Measurements from ENCODE around the gene RAC2.

RAC2 gene

DNA sequence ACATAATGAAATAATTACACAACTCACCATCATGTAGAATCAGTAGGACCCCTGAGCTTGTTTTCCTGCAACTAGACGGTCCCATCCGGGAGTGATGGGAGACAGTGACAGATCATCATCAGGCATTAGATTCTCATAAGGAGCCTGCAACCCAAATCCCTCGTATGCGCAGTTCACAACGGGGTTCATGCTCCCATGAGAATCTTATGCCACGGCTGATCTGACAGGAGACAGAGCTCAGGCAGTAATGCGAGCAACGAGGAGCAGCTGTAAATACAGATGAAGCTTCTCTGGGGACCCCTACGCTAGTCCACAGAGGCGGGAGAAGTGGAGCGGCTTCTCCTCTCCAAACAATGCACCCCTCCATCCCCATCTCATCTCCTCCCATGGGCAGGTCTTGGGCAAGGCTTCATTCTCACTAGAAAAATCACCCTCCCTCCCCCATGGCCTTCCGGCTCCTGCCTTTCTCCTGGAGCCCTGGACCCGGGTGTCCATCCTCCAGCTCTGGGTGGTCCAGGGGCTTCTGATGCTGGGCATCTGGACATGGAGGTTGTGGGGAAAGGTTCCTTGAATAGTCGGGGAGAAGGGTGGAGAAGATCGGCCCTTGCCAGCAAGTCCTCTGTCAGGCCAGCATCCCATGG lies 16.2 kb upstream of the RAC2 start:
- TF ChIP-seq, protein P1, sequence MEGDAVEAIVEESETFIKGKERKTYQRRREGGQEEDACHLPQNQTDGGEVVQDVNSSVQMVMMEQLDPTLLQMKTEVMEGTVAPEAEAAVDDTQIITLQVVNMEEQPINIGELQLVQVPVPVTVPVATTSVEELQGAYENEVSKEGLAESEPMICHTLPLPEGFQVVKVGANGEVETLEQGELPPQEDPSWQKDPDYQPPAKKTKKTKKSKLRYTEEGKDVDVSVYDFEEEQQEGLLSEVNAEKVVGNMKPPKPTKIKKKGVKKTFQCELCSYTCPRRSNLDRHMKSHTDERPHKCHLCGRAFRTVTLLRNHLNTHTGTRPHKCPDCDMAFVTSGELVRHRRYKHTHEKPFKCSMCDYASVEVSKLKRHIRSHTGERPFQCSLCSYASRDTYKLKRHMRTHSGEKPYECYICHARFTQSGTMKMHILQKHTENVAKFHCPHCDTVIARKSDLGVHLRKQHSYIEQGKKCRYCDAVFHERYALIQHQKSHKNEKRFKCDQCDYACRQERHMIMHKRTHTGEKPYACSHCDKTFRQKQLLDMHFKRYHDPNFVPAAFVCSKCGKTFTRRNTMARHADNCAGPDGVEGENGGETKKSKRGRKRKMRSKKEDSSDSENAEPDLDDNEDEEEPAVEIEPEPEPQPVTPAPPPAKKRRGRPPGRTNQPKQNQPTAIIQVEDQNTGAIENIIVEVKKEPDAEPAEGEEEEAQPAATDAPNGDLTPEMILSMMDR (IDR thresholded peaks at IDR 0.05; ENCODE audit: low read depth, low read length) = no peak
- DNase-seq (ENCODE audit: extremely low read depth, low read depth) = no peak

DNA sequence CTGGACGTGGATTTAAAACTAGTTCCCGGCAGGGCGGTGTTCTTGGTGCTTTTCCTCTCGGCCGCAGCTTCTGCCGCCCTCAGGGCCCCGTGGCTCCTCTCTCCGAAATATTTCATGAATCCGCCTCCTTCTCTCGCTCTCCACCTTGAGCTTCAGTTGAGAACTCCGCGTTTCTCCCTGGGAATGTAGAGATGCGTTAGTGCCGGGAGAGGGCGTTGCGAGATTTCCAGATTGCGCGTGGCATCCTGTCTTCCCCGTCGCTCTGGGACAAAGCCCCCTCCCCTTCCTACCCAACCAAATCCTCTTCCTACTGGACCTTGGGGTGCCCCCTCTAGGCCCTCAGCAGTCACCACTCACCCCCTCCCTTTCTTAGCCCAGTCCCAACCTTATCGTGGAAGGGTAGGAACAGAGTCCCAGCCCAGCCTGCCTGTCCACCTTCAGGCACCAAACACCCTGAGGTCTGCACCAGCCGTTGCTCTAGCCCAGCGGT lies 15.5 kb upstream of the RAC2 start:
- TF ChIP-seq, protein P1 (IDR thresholded peaks at IDR 0.05; ENCODE audit: low read depth, low read length) = peak; percentile 71

DNA sequence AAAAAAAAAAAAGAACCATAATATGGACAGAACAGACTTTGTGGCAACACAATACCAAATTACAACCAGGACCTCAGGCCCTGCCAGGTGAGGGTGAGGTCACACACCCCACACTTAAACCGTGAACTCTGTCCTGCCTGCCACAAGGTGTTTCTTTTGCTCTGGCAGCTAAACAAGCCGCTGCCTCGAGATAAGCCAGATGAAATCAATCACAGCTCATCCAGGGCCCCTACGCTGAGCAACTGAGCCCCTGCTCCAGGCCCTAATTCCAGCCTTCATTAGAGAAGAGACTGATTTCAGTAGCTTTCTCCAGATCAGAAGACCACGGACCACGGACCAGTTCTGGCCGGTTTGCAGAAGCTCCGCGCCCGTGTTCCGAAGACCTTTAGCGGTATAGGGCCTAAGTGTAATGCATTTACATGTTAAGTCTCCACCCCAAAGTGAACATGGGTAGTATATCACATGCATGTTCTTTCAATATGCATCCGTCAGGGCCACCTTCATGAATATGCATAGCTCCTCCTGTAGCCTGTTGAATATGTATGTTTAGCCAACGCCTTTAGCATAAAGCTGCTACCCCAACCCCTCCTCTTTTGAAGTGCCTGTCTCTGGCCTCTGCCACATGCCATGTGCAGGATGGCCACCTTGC lies 14.8 kb upstream of the RAC2 start:
- no peak for DNase-seq (ENCODE audit: extremely low read depth, low read depth)
- TF ChIP-seq, protein P1 (IDR thresholded peaks at IDR 0.05; ENCODE audit: low read depth, low read length) = no peak

More for the DNA sequence above, 15.5 kb upstream of the RAC2 start:
- no peak for DNase-seq (ENCODE audit: extremely low read depth, low read depth)

- DNase-seq (ENCODE audit: extremely low read depth, low read depth) = no peak
- TF ChIP-seq, protein P1 (IDR thresholded peaks at IDR 0.05; ENCODE audit: low read depth, low read length) = no peak
These were observed 14.1 kb upstream of the RAC2 start for GRCh38 chr22:37258005-37258752.

- TF ChIP-seq, protein P1 (IDR thresholded peaks at IDR 0.05; ENCODE audit: low read depth, low read length) = no peak
- no peak for DNase-seq (ENCODE audit: extremely low read depth, low read depth)
These were observed 12.1 kb upstream of the RAC2 start for GRCh38 chr22:37256075-37256726.

DNA sequence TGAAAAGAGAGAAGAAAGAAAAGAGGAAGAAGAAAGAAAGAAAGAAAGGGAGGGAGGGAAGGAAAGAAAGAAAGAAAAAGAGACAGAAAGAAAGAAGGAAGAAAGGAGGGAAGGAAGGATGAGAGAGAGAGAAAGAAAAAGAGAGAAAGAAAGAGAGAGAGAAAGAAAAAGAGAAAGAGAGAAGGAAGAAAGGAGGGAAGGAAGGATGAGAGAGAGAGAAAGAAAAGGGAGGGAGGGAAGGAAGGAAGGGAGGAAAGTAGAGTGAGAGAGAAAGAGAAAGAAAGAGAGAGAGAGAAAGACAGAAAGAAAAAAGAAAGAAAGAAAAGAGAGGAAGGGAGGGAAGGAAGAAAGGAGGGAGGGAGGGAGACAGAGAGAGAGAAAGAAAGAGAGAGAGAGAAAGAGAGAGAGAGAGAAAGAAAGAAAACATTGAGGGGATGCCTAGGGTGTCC lies 11.5 kb upstream of the RAC2 start:
- no peak for DNase-seq (ENCODE audit: extremely low read depth, low read depth)
- TF ChIP-seq, protein P1 (IDR thresholded peaks at IDR 0.05; ENCODE audit: low read depth, low read length) = no peak

Measured in AG09319 (cell line).